Astrocyte (in vitro differentiated cells and primary cell): ENCODE results near the gene TSC22D1. TPM values are rescaled to one million over a fixed set of nuclear protein-coding genes. Genes with fewer than 3 reads are reported as not detected.

Experiments used
- DNase-seq: peaks from one replicate; pipeline ENCODE4 v3.0.0-alpha.2; 2010; ENCODE audit warnings: low read depth
- FAIRE-seq: peaks from 2 replicates; lab custom pipeline; 2011; peaks lifted over from hg19 to GRCh38; lab: Jason Lieb, UNC
- H2AFZ ChIP-seq: 2 replicates; pipeline ENCODE4 v1.6.0; 2012; ENCODE audit warnings: low read depth, low read length, inconsistent platforms
- H3K27ac ChIP-seq: 2 replicates; pipeline ENCODE4 v1.5.1; 2011; ENCODE audit warnings: low read depth, low read length, inconsistent platforms
- H3K27me3 ChIP-seq: 2 replicates; pipeline ENCODE4 v1.6.0; 2011; ENCODE audit warnings: low read length, inconsistent platforms; ENCODE audit not compliant: insufficient read depth
- H3K36me3 ChIP-seq: 2 replicates; pipeline ENCODE4 v1.5.1; 2011; ENCODE audit warnings: low read length, inconsistent platforms; ENCODE audit not compliant: insufficient read depth
- H3K4me1 ChIP-seq: 2 replicates; pipeline ENCODE4 v1.5.1; 2011; ENCODE audit warnings: low read length, inconsistent platforms; ENCODE audit not compliant: insufficient read depth
- H3K4me2 ChIP-seq: 2 replicates; pipeline ENCODE4 v1.6.0; 2012; ENCODE audit warnings: low read length, inconsistent platforms
- H3K4me3 ChIP-seq: 2 replicates; pipeline ENCODE4 v1.5.1; 2011; ENCODE audit warnings: low read depth, mild to moderate bottlenecking, low read length, inconsistent platforms; ENCODE audit not compliant: insufficient read depth
- H3K79me2 ChIP-seq: 2 replicates; pipeline ENCODE4 v1.6.0; 2012; ENCODE audit warnings: mild to moderate bottlenecking, low read length, inconsistent platforms; ENCODE audit not compliant: insufficient read depth
- H3K9ac ChIP-seq: 2 replicates; pipeline ENCODE4 v1.6.0; 2012; ENCODE audit warnings: mild to moderate bottlenecking, low read length, inconsistent platforms
- H3K9me3 ChIP-seq: 2 replicates; pipeline ENCODE4 v1.5.1; 2012; ENCODE audit warnings: low read depth, mild to moderate bottlenecking, low read length, inconsistent platforms; ENCODE audit not compliant: insufficient read depth
- H4K20me1 ChIP-seq: 2 replicates; pipeline ENCODE4 v1.6.0; 2012; ENCODE audit warnings: low read length, inconsistent platforms; ENCODE audit not compliant: insufficient read depth
- H3K27ac Mint-ChIP-seq: one replicate; pipeline ENCODE4 v1.8.0; 2021; ENCODE audit warnings: mild to moderate bottlenecking, mixed read lengths; ENCODE audit not compliant: unreplicated experiment
- H3K27me3 Mint-ChIP-seq: one replicate; pipeline ENCODE4 v1.8.0; 2021; ENCODE audit warnings: low read depth, mixed read lengths; ENCODE audit not compliant: unreplicated experiment
- H3K36me3 Mint-ChIP-seq: one replicate; pipeline ENCODE4 v1.8.0; 2021; ENCODE audit warnings: low read depth, mixed read lengths; ENCODE audit not compliant: unreplicated experiment
- H3K4me1 Mint-ChIP-seq: one replicate; pipeline ENCODE4 v1.8.0; 2021; ENCODE audit warnings: low read depth, mixed read lengths; ENCODE audit not compliant: unreplicated experiment
- H3K4me3 Mint-ChIP-seq: one replicate; pipeline ENCODE4 v1.8.0; 2021; ENCODE audit warnings: mild to moderate bottlenecking, moderate library complexity, mixed read lengths; ENCODE audit not compliant: unreplicated experiment
- H3K9me3 Mint-ChIP-seq: one replicate; pipeline ENCODE4 v1.8.0; 2021; ENCODE audit warnings: mild to moderate bottlenecking, mixed read lengths; ENCODE audit not compliant: unreplicated experiment
- CTCF ChIP-seq: IDR thresholded peaks from 2 replicates; pipeline ENCODE4 v1.5.1; 2011; ENCODE audit warnings: low read depth, mild to moderate bottlenecking, inconsistent platforms, low read length, moderate library complexity; ENCODE audit not compliant: insufficient read depth
- EZH2 ChIP-seq: IDR thresholded peaks from 2 replicates; pipeline ENCODE4 v1.6.1; 2012; ENCODE audit warnings: mild to moderate bottlenecking, low read length, inconsistent platforms; ENCODE audit not compliant: insufficient read depth
- total RNA-seq: library from RNA; stranded (reverse); gene quantifications from 2 replicates; pipeline ENCODE4 v1.2.1, GENCODE V29; 2021

Gene TSC22D1
- total RNA-seq, 1 donor from 2014 or later, result 96.2 TPM

DNA sequence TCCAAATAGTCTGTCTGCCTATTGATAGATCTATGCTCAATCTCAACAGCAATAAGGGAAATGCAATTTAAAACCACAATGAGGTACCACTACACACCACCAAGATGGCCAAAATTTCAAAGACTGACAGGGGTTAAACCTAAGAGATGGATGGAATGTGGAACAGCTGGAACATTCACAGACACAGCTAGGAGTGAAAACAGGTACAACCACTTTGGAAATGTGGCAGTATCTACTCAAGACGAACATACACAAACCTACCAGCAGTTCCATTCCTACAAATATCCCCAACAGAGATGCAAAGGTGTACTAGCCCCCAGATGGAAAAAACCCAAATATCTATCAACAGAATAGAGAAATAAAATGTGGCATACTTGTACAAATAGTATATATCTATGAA, 86.4 kb downstream of the TSC22D1 start:
- Mint-ChIP-seq H3K4me3 (no peak overlapping the region), H3K27ac (no peak overlapping the region), H3K27me3 (no peaks in the 10 kb centered on the region), H3K9me3 (peaks cover 2% of the 10 kb centered on the region), H3K4me1 (no peaks in the 10 kb centered on the region), H3K36me3 (peaks cover 4% of the 10 kb centered on the region)
- Histone ChIP-seq H3K9me3 (no peaks in the 10 kb centered on the region), H3K36me3 (no peaks in the 10 kb centered on the region), H3K27me3 (no peaks in the 10 kb centered on the region), H3K27ac (no peak overlapping the region), H3K4me3 (no peak overlapping the region), H4K20me1 (peaks cover 16% of the 10 kb centered on the region), H3K4me1 (no peaks in the 10 kb centered on the region), H3K9ac (no peak overlapping the region), H3K79me2 (peaks cover 23% of the 10 kb centered on the region), H2AFZ (no peak overlapping the region), H3K4me2 (no peak overlapping the region)
- TF ChIP-seq EZH2 (no peak), CTCF (no peak)
- DNase-seq (no peak), FAIRE-seq (peak; percentile 49)

DNA sequence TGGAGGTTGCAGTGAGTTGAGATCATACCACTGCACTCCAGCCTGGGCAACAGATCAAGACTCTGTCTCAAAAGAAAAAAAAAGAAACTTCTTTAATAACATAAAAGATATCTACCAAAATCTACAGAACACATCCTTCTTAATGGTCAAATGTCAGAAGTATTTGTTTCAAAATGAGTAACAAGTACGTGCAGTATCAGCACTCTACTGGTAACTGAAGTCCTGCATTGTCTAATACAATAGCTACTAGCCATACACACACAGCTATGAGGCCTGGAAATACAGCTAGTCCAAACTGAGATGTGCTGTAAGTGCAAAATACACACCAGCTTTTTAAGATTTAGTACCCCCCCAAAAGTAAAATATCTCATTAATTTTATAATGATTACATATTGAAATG, 88.1 kb downstream of the TSC22D1 start:
- H3K9me3 ChIP-seq, result no peaks in the 10 kb centered on the region
- H2AFZ ChIP-seq, result no peak overlapping the region
- no peak overlapping the region for H3K9ac ChIP-seq
- H3K4me1 Mint-ChIP-seq, result peaks cover 3% of the 10 kb centered on the region
- H3K4me2 ChIP-seq, result no peak overlapping the region
- no peak overlapping the region for H3K27ac ChIP-seq
- no peaks in the 10 kb centered on the region for H3K27me3 ChIP-seq
- H3K4me3 Mint-ChIP-seq, result no peak overlapping the region
- no peaks in the 10 kb centered on the region for H3K27me3 Mint-ChIP-seq
- DNase-seq, result no peak
- H4K20me1 ChIP-seq, result peaks cover 12% of the 10 kb centered on the region
- H3K9me3 Mint-ChIP-seq, result no peaks in the 10 kb centered on the region
- no peak for TF ChIP-seq EZH2
- TF ChIP-seq CTCF, result no peak
- no peak for FAIRE-seq
- H3K4me3 ChIP-seq, result no peak overlapping the region
- H3K79me2 ChIP-seq, result peaks cover 19% of the 10 kb centered on the region
- H3K4me1 ChIP-seq, result no peaks in the 10 kb centered on the region
- H3K36me3 ChIP-seq, result peaks cover 2% of the 10 kb centered on the region
- H3K36me3 Mint-ChIP-seq, result no peaks in the 10 kb centered on the region
- H3K27ac Mint-ChIP-seq, result no peak overlapping the region

DNA sequence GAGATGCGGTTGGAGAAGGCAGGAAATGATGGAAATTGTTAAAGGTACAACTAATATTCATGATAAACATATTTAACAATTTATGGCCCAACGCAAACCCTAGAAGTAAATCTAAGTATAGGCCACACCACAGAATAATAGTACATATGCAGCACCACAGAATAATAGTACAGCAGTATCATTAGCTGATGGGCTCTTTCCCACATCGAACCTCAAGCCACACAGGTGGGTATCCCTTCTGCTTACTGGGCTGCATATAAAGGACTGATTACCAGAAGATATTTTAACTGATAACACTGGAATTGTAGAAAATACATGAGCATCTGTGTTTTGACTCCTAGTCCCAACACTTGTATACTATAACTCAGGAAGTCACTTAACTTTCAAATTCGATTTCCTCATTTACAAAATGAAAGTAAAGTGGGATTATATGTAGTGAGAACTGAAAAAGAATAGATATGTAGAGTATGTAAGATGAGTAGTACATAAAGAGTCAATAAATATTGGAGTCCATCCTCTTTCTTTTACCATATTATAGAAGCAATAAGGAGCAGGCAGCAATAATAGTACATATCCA, 91.5 kb downstream of the TSC22D1 start:
- Histone ChIP-seq H3K4me3 (no peak overlapping the region), H2AFZ (no peak overlapping the region), H4K20me1 (peaks cover 14% of the 10 kb centered on the region), H3K4me2 (no peak overlapping the region), H3K9ac (peak overlapping the region; percentile 11), H3K79me2 (peaks cover 25% of the 10 kb centered on the region), H3K36me3 (peaks cover 2% of the 10 kb centered on the region), H3K9me3 (no peaks in the 10 kb centered on the region), H3K27me3 (no peaks in the 10 kb centered on the region), H3K4me1 (no peaks in the 10 kb centered on the region), H3K27ac (no peak overlapping the region)
- FAIRE-seq, result no peak
- no peaks in the 10 kb centered on the region for H3K27me3 Mint-ChIP-seq
- no peaks in the 10 kb centered on the region for H3K36me3 Mint-ChIP-seq
- H3K27ac Mint-ChIP-seq, result no peak overlapping the region
- H3K4me3 Mint-ChIP-seq, result no peak overlapping the region
- H3K4me1 Mint-ChIP-seq, result peaks cover 6% of the 10 kb centered on the region
- DNase-seq, result no peak
- TF ChIP-seq EZH2 (no peak), CTCF (no peak)
- H3K9me3 Mint-ChIP-seq, result no peaks in the 10 kb centered on the region
